HCT116 (cell line): ENCODE results near the gene FAAP100.

ENCODE experiments used
- FOSL1 ChIP-seq: IDR thresholded peaks from 2 replicates; pipeline ENCODE4 v1.6.1; 2012; ENCODE audit warnings: low read depth
- POLR2A ChIP-seq: IDR thresholded peaks from 2 replicates; pipeline ENCODE4 v1.7.0; 2011; ENCODE audit warnings: borderline replicate concordance; ENCODE audit not compliant: insufficient read depth, insufficient read length; ENCODE audit errors: extremely low read depth
- POLR2AphosphoS5 ChIP-seq: IDR thresholded peaks from 2 replicates; pipeline ENCODE4 v1.6.1; 2011; ENCODE audit warnings: mild to moderate bottlenecking, low read depth, low read length, moderate library complexity
- ZBTB33 ChIP-seq: IDR thresholded peaks from 2 replicates; pipeline ENCODE4 v1.6.1; 2011; ENCODE audit warnings: mild to moderate bottlenecking, low read length, moderate library complexity; ENCODE audit not compliant: insufficient replicate concordance; ENCODE audit errors: extremely low read depth
- ZFX ChIP-seq: fragments of 450-650 bp; IDR thresholded peaks from 2 replicates; pipeline ENCODE4 v1.6.1; 2017
- TF ChIP-seq, protein P1 (sequence below), 3 experiments: fragments of 200-600 bp in 1 of 3; sonication (generic) in 1 of 3; IDR thresholded peaks in 2 of 3; conservative IDR thresholded peaks in 1 of 3; 2 replicates each; pipeline ENCODE4 v1.5.1; 2012 to 2017; ENCODE audit warnings: low read depth in 2 of 3, low read length in 2 of 3, antibody characterized with exemption in 1 of 3, borderline replicate concordance in 1 of 3, control low read depth in 1 of 3, mild to moderate bottlenecking in 1 of 3, mixed read lengths in 1 of 3, mixed run types in 1 of 3, moderate library complexity in 1 of 3; ENCODE audit not compliant: insufficient read depth in 1 of 3

DNA sequence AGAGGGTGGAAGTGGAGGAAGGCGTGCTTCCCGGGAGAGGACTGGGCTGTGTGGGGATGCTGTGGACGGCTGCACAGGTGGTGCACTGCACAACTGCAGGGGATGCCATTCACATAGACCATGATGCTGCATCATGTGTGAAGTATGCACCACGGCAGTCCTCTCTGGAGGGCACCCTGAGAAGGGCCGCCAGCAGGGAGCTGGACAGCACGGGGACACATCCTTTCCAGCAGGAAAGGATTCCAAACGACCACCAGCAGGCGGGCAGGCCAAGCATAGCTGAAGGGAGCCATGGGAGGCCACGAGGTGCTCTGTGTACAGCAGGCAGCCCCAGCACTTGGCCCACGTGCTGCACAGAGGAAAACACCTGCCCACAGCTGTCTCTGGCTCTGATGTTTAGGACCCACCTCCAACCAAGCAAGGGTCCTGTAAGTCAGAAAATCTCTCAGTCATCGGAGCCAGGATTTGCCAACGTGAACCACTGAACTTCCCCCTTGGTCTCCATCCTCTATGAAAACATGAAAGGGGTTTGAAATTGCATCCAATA, 49.6 kb downstream of the FAAP100 start:
- TF ChIP-seq, protein P1, sequence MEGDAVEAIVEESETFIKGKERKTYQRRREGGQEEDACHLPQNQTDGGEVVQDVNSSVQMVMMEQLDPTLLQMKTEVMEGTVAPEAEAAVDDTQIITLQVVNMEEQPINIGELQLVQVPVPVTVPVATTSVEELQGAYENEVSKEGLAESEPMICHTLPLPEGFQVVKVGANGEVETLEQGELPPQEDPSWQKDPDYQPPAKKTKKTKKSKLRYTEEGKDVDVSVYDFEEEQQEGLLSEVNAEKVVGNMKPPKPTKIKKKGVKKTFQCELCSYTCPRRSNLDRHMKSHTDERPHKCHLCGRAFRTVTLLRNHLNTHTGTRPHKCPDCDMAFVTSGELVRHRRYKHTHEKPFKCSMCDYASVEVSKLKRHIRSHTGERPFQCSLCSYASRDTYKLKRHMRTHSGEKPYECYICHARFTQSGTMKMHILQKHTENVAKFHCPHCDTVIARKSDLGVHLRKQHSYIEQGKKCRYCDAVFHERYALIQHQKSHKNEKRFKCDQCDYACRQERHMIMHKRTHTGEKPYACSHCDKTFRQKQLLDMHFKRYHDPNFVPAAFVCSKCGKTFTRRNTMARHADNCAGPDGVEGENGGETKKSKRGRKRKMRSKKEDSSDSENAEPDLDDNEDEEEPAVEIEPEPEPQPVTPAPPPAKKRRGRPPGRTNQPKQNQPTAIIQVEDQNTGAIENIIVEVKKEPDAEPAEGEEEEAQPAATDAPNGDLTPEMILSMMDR (IDR thresholded peaks at IDR 0.05 in 2 of 3, conservative IDR thresholded peaks at IDR 0.05 in 1 of 3; ENCODE audit: borderline replicate concordance in 1 of 3, insufficient read depth in 1 of 3, low read depth in 2 of 3, low read length in 2 of 3), result no peak
- TF ChIP-seq ZBTB33, result no peak
- no peak for TF ChIP-seq FOSL1
- TF ChIP-seq ZFX, result no peak
- TF ChIP-seq POLR2A, result no peak
- TF ChIP-seq POLR2AphosphoS5, result no peak
